OCI-LY1 (cell line): Measurements from ENCODE around the gene TMEM150C.

Source experiments
- H2AFZ ChIP-seq: fragments of 200-600 bp; sonication (generic), shearing (Covaris generic); 2 replicates; pipeline ENCODE4 v1.6.0; 2014; ENCODE audit warnings: antibody characterized with exemption, mild to moderate bottlenecking, low read length
- H3F3A ChIP-seq: fragments of 200-600 bp; sonication (generic), shearing (Covaris generic); 2 replicates; pipeline ENCODE4 v1.6.0; 2014; ENCODE audit warnings: mild to moderate bottlenecking, antibody characterized with exemption, low read length, moderate library complexity; ENCODE audit not compliant: insufficient read depth
- H3K27ac ChIP-seq: fragments of 200-600 bp; sonication (generic); 2 replicates; pipeline ENCODE4 v1.5.1; 2014; ENCODE audit warnings: low read length, mixed run types, mild to moderate bottlenecking, low read depth; ENCODE audit not compliant: poor library complexity, severe bottlenecking
- H3K27me3 ChIP-seq: fragments of 200-600 bp; sonication (generic); 2 replicates; pipeline ENCODE4 v1.6.0; 2014; ENCODE audit warnings: antibody characterized with exemption, mild to moderate bottlenecking, low read length, moderate library complexity; ENCODE audit not compliant: insufficient read depth
- H3K36me3 ChIP-seq: fragments of 200-600 bp; sonication (generic); 2 replicates; pipeline ENCODE4 v1.6.1; 2014; ENCODE audit warnings: mild to moderate bottlenecking, antibody characterized with exemption, low read length, moderate library complexity, mixed read lengths; ENCODE audit not compliant: insufficient read depth
- H3K4me1 ChIP-seq: fragments of 200-600 bp; sonication (generic); 2 replicates; pipeline ENCODE4 v1.5.1; 2014; ENCODE audit warnings: mild to moderate bottlenecking, low read length, moderate library complexity; ENCODE audit not compliant: insufficient read depth, severe bottlenecking
- H3K4me2 ChIP-seq: fragments of 200-600 bp; sonication (generic), shearing (Covaris generic); 2 replicates; pipeline ENCODE4 v1.6.1; 2014; ENCODE audit warnings: low read length
- H3K4me3 ChIP-seq: fragments of 200-600 bp; sonication (generic); 2 replicates; pipeline ENCODE4 v1.5.1; 2014; ENCODE audit warnings: low read length, low read depth, mild to moderate bottlenecking, mixed read lengths; ENCODE audit not compliant: poor library complexity, severe bottlenecking
- H3K79me2 ChIP-seq: fragments of 200-600 bp; shearing (Covaris generic); 2 replicates; pipeline ENCODE4 v1.6.1; 2016; ENCODE audit warnings: mixed run types, low read length, mixed read lengths; ENCODE audit not compliant: insufficient read depth
- H3K9ac ChIP-seq: fragments of 200-600 bp; sonication (generic), shearing (Covaris generic); 2 replicates; pipeline ENCODE4 v1.6.1; 2014; ENCODE audit warnings: mild to moderate bottlenecking, low read length, mixed read lengths
- H3K9me2 ChIP-seq: fragments of 200-600 bp; sonication (generic), shearing (Covaris generic); 2 replicates; pipeline ENCODE4 v1.6.1; 2014; ENCODE audit warnings: low read depth, mild to moderate bottlenecking, low read length, mixed read lengths
- H3K9me3 ChIP-seq: fragments of 200-600 bp; shearing (Covaris generic); 2 replicates; pipeline ENCODE4 v1.6.1; 2014; ENCODE audit warnings: low read length, mixed read lengths
- H4K20me1 ChIP-seq: fragments of 200-600 bp; sonication (generic), shearing (Covaris generic); 2 replicates; pipeline ENCODE4 v1.6.0; 2016; ENCODE audit warnings: mild to moderate bottlenecking, low read length; ENCODE audit not compliant: insufficient read depth
- CTCF ChIP-seq: fragments of 200-600 bp; sonication (generic), shearing (Covaris generic); IDR thresholded peaks from 2 replicates; pipeline ENCODE4 v1.5.1; 2017; ENCODE audit warnings: mild to moderate bottlenecking, antibody characterized with exemption, low read length, moderate library complexity, mixed read lengths
- EZH2 ChIP-seq: fragments of 200-600 bp; sonication (generic), shearing (Covaris generic); IDR thresholded peaks from 2 replicates; pipeline ENCODE4 v1.8.0; 2017; ENCODE audit warnings: borderline replicate concordance, mixed run types, mild to moderate bottlenecking, antibody characterized with exemption, low read length, moderate library complexity, mixed read lengths

Gene TMEM150C

GRCh38 chr4:82561786-82562563 lies at the start of gene TMEM150C:
TSS of gene TMEM150C (minus strand) at chr4:82561988. CDS start at chr4:82504657, 57,331 bp downstream.
- Histone ChIP-seq H3F3A (no peaks in the 10 kb centered on the region), H3K4me3 (no peak within 1 kb of the TSS), H3K79me2 (no peaks in the 10 kb centered on the region), H2AFZ (no peak within 1 kb of the TSS), H3K9me3 (no peaks in the 10 kb centered on the region), H3K9me2 (no peaks in the 10 kb centered on the region), H3K27ac (no peak within 1 kb of the TSS), H3K4me2 (no peak within 1 kb of the TSS), H3K36me3 (no peaks in the 10 kb centered on the region), H3K27me3 (no peaks in the 10 kb centered on the region), H3K9ac (no peak within 1 kb of the TSS), H4K20me1 (no peaks in the 10 kb centered on the region), H3K4me1 (no peaks in the 10 kb centered on the region)
- TF ChIP-seq CTCF (no peak), EZH2 (no peak)

- no peak overlapping the region for H3K9ac ChIP-seq
- TF ChIP-seq EZH2 (no peak), CTCF (no peak)
- no peaks in the 10 kb centered on the region for H3K27me3 ChIP-seq
- H2AFZ ChIP-seq = no peak overlapping the region
- no peaks in the 10 kb centered on the region for H3K4me1 ChIP-seq
- no peak overlapping the region for H3K4me3 ChIP-seq
- H3K9me3 ChIP-seq = no peaks in the 10 kb centered on the region
- no peak overlapping the region for H3K4me2 ChIP-seq
- H3F3A ChIP-seq = no peaks in the 10 kb centered on the region
- no peaks in the 10 kb centered on the region for H3K36me3 ChIP-seq
- H3K9me2 ChIP-seq = no peaks in the 10 kb centered on the region
- no peaks in the 10 kb centered on the region for H3K79me2 ChIP-seq
- H3K27ac ChIP-seq = no peak overlapping the region
- H4K20me1 ChIP-seq = no peaks in the 10 kb centered on the region
Measured at GRCh38 chr4:82611527-82611926, 49.7 kb upstream of the TMEM150C start.

- Histone ChIP-seq H3K4me3 (no peak overlapping the region), H3K79me2 (no peaks in the 10 kb centered on the region), H4K20me1 (no peaks in the 10 kb centered on the region), H3K9me2 (no peaks in the 10 kb centered on the region), H3K27ac (no peak overlapping the region), H3K4me1 (no peaks in the 10 kb centered on the region), H3F3A (no peaks in the 10 kb centered on the region), H2AFZ (no peak overlapping the region), H3K36me3 (no peaks in the 10 kb centered on the region), H3K9ac (no peak overlapping the region), H3K9me3 (no peaks in the 10 kb centered on the region), H3K27me3 (no peaks in the 10 kb centered on the region), H3K4me2 (no peak overlapping the region)
- TF ChIP-seq EZH2 (no peak), CTCF (no peak)
Measured at GRCh38 chr4:82610041-82610440, 48.3 kb upstream of the TMEM150C start.
